HG03045 (cell line): ENCODE data around the gene AUTS2.
"Not testable (repeated sequence)": the region's sequence is repeated elsewhere in the genome, so short reads cannot be mapped to it uniquely, and the experiment has no call there.

Source experiments
- ATAC-seq: cut with Tn5 transposase; IDR thresholded peaks from one replicate; pipeline ENCODE4 v1.9.1; 2021; ENCODE audit warnings: mild to moderate bottlenecking, moderate library complexity; ENCODE audit not compliant: unreplicated experiment

Gene AUTS2

GRCh38 chr7:70594885-70595284, 996.6 kb downstream of the AUTS2 start:
- ATAC-seq, result not testable (repeated sequence)

GRCh38 chr7:70595370-70595754, 997.1 kb downstream of the AUTS2 start:
- no peak for ATAC-seq

- ATAC-seq, result no peak
Observed at GRCh38 chr7:70595755-70596597, 997.7 kb downstream of the AUTS2 start.

- no peak for ATAC-seq
Observed at GRCh38 chr7:70596598-70596913, 998.3 kb downstream of the AUTS2 start.

- ATAC-seq, result no peak
Observed at GRCh38 chr7:70597066-70597465, 998.8 kb downstream of the AUTS2 start.

- ATAC-seq, result no peak
Observed at GRCh38 chr7:70598976-70599375, 1000.7 kb downstream of the AUTS2 start.

GRCh38 chr7:70599446-70600190, 1001.3 kb downstream of the AUTS2 start:
- ATAC-seq, result no peak

GRCh38 chr7:70600993-70601392, 1002.7 kb downstream of the AUTS2 start:
- no peak for ATAC-seq

- ATAC-seq, result no peak
Observed at GRCh38 chr7:70602117-70602516, 1003.8 kb downstream of the AUTS2 start.

- ATAC-seq, result no peak
Observed at GRCh38 chr7:70607281-70607680, 1009.0 kb downstream of the AUTS2 start.

GRCh38 chr7:70607759-70608158, 1009.5 kb downstream of the AUTS2 start:
- ATAC-seq, result no peak

- no peak for ATAC-seq
Observed at GRCh38 chr7:70608229-70608628, 1010.0 kb downstream of the AUTS2 start.

- no peak for ATAC-seq
Observed at GRCh38 chr7:70612811-70613210, 1014.5 kb downstream of the AUTS2 start.

GRCh38 chr7:70614237-70615045, 1016.2 kb downstream of the AUTS2 start:
- no peak for ATAC-seq

GRCh38 chr7:70615066-70615606, 1016.9 kb downstream of the AUTS2 start:
- no peak for ATAC-seq

GRCh38 chr7:70616211-70616610, 1017.9 kb downstream of the AUTS2 start:
- no peak for ATAC-seq

GRCh38 chr7:70616821-70617220, 1018.5 kb downstream of the AUTS2 start:
- ATAC-seq, result no peak

- no peak for ATAC-seq
Observed at GRCh38 chr7:70618020-70618551, 1019.8 kb downstream of the AUTS2 start.

GRCh38 chr7:70619130-70619529, 1020.9 kb downstream of the AUTS2 start:
- ATAC-seq, result no peak

GRCh38 chr7:70619659-70620058, 1021.4 kb downstream of the AUTS2 start:
- no peak for ATAC-seq
